HEK293 (cell line): Measurements from ENCODE around the gene SEC63.

Experiments used
- CTCF ChIA-PET: fragments of 350-600 bp; formaldehyde crosslinking; extraction: SDS; loops from one replicate; lab custom pipeline; 2021; ENCODE audit warnings: antibody characterized with exemption; lab: Yijun Ruan, JAX
- POLR2A ChIA-PET: fragments of 300-600 bp; formaldehyde crosslinking; extraction: SDS; loops from one replicate; lab custom pipeline; 2020; ENCODE audit warnings: antibody characterized with exemption, inconsistent platforms; lab: Yijun Ruan, JAX
- H3K27ac ChIP-seq: fragments of 200-500 bp; sonication (Bioruptor generic); 2 replicates; pipeline ENCODE4 v1.5.1; 2014; ENCODE audit warnings: low read depth, low read length, control low read depth, inconsistent platforms; ENCODE audit errors: extremely low read depth
- H3K36me3 ChIP-seq, 2 experiments: fragments of 200-500 bp in 1 of 2; sonication (Bioruptor generic) in 1 of 2; 1 replicate in 1 of 2; 2 replicates in 1 of 2; pipeline ENCODE4 v1.5.1; 2014 to 2017; ENCODE audit warnings: inconsistent platforms in 2 of 2, low read length in 2 of 2; ENCODE audit not compliant: control insufficient read depth in 2 of 2, insufficient read depth in 1 of 2
- H3K4me1 ChIP-seq: fragments of 200-500 bp; sonication (Bioruptor generic); 2 replicates; pipeline ENCODE4 v1.5.1; 2014; ENCODE audit warnings: mild to moderate bottlenecking, low read length, inconsistent platforms; ENCODE audit not compliant: control insufficient read depth, insufficient read depth
- H3K4me3 ChIP-seq: 2 replicates; pipeline ENCODE4 v1.5.1; 2011; ENCODE audit warnings: low read depth, mild to moderate bottlenecking, control low read depth, low read length, moderate library complexity
- H3K9me3 ChIP-seq: fragments of 200-500 bp; sonication (Bioruptor generic); 2 replicates; pipeline ENCODE4 v1.5.1; 2014; ENCODE audit warnings: low read depth, low read length, inconsistent platforms; ENCODE audit not compliant: control insufficient read depth, insufficient read depth
- FEZF1 ChIP-seq: fragments of 450-650 bp; formaldehyde crosslinking; IDR thresholded peaks from 2 replicates; pipeline ENCODE4 v1.5.1; 2016; ENCODE audit warnings: missing biosample characterization, missing genetic modification characterization
- KLF10 ChIP-seq: fragments of 450-650 bp; IDR thresholded peaks from 2 replicates; pipeline ENCODE4 v1.5.1; 2018; ENCODE audit warnings: missing biosample characterization, mild to moderate bottlenecking, missing genetic modification characterization
- KLF16 ChIP-seq: fragments of 450-650 bp; formaldehyde crosslinking; IDR thresholded peaks from 2 replicates; pipeline ENCODE4 v1.5.1; 2017; ENCODE audit warnings: missing biosample characterization, missing genetic modification characterization
- SCRT2 ChIP-seq: fragments of 450-650 bp; formaldehyde crosslinking; IDR thresholded peaks from 2 replicates; pipeline ENCODE4 v1.5.1; 2016; ENCODE audit warnings: missing biosample characterization, missing genetic modification characterization
- SETDB1 ChIP-seq: IDR thresholded peaks from one replicate; pipeline ENCODE4 v1.6.1; 2017; ENCODE audit warnings: mild to moderate bottlenecking, low read length, moderate library complexity, mixed read lengths; ENCODE audit not compliant: insufficient read length
- SP2 ChIP-seq: fragments of 450-650 bp; formaldehyde crosslinking; IDR thresholded peaks from 2 replicates; pipeline ENCODE4 v1.5.1; 2016; ENCODE audit warnings: missing biosample characterization, missing genetic modification characterization
- SP7 ChIP-seq: fragments of 450-650 bp; formaldehyde crosslinking; IDR thresholded peaks from 2 replicates; pipeline ENCODE4 v1.5.1; 2016; ENCODE audit warnings: missing biosample characterization, missing genetic modification characterization
- TRIM28 ChIP-seq: IDR thresholded peaks from 2 replicates; pipeline ENCODE4 v1.6.1; 2011; ENCODE audit warnings: low read length, control low read depth, borderline replicate concordance
- YY1 ChIP-seq: fragments of 450-650 bp; formaldehyde crosslinking; IDR thresholded peaks from 2 replicates; pipeline ENCODE4 v1.5.1; 2018; ENCODE audit warnings: missing biosample characterization, missing genetic modification characterization
- ZBTB17 ChIP-seq: fragments of 450-650 bp; formaldehyde crosslinking; IDR thresholded peaks from 2 replicates; pipeline ENCODE4 v1.5.1; 2016; ENCODE audit warnings: missing biosample characterization, missing genetic modification characterization
- ZBTB20 ChIP-seq: fragments of 450-650 bp; formaldehyde crosslinking; IDR thresholded peaks from 2 replicates; pipeline ENCODE4 v1.5.1; 2016; ENCODE audit warnings: missing biosample characterization, missing genetic modification characterization
- ZBTB6 ChIP-seq: fragments of 450-650 bp; formaldehyde crosslinking; IDR thresholded peaks from 2 replicates; pipeline ENCODE4 v1.5.1; 2017; ENCODE audit warnings: missing biosample characterization, missing genetic modification characterization
- ZFP69B ChIP-seq: fragments of 450-650 bp; formaldehyde crosslinking; IDR thresholded peaks from 2 replicates; pipeline ENCODE4 v1.5.1; 2016; ENCODE audit warnings: missing biosample characterization, missing genetic modification characterization
- ZNF140 ChIP-seq: fragments of 450-650 bp; formaldehyde crosslinking; IDR thresholded peaks from 2 replicates; pipeline ENCODE4 v1.5.1; 2016; ENCODE audit warnings: missing biosample characterization, missing genetic modification characterization
- ZNF18 ChIP-seq: fragments of 450-650 bp; formaldehyde crosslinking; IDR thresholded peaks from 2 replicates; pipeline ENCODE4 v1.5.1; 2016; ENCODE audit warnings: missing biosample characterization, missing genetic modification characterization
- ZNF184 ChIP-seq: fragments of 450-650 bp; IDR thresholded peaks from 2 replicates; pipeline ENCODE4 v1.5.1; 2018; ENCODE audit warnings: missing biosample characterization, mild to moderate bottlenecking, missing genetic modification characterization
- ZNF223 ChIP-seq: fragments of 450-650 bp; formaldehyde crosslinking; IDR thresholded peaks from 2 replicates; pipeline ENCODE4 v1.5.1; 2016; ENCODE audit warnings: missing biosample characterization, missing genetic modification characterization
- ZNF248 ChIP-seq: fragments of 450-650 bp; formaldehyde crosslinking; IDR thresholded peaks from 2 replicates; pipeline ENCODE4 v1.5.1; 2017; ENCODE audit warnings: missing biosample characterization, missing genetic modification characterization
- ZNF362 ChIP-seq: fragments of 450-650 bp; formaldehyde crosslinking; IDR thresholded peaks from 2 replicates; pipeline ENCODE4 v1.5.1; 2016; ENCODE audit warnings: missing biosample characterization, missing genetic modification characterization
- ZNF366 ChIP-seq: fragments of 450-650 bp; formaldehyde crosslinking; conservative IDR thresholded peaks from 2 replicates; pipeline ENCODE4 v1.5.1; 2016; ENCODE audit warnings: missing biosample characterization, missing genetic modification characterization
- ZNF398 ChIP-seq: fragments of 450-650 bp; formaldehyde crosslinking; IDR thresholded peaks from 2 replicates; pipeline ENCODE4 v1.5.1; 2017; ENCODE audit warnings: missing biosample characterization, missing genetic modification characterization
- ZNF488 ChIP-seq: fragments of 450-650 bp; formaldehyde crosslinking; IDR thresholded peaks from 2 replicates; pipeline ENCODE4 v1.5.1; 2016; ENCODE audit warnings: missing biosample characterization, missing genetic modification characterization
- ZNF513 ChIP-seq: fragments of 450-650 bp; IDR thresholded peaks from 2 replicates; pipeline ENCODE4 v1.5.1; 2018; ENCODE audit warnings: missing biosample characterization, missing genetic modification characterization
- ZNF529 ChIP-seq: fragments of 450-650 bp; formaldehyde crosslinking; IDR thresholded peaks from 2 replicates; pipeline ENCODE4 v1.5.1; 2017; ENCODE audit warnings: missing genetic modification characterization, missing biosample characterization; ENCODE audit not compliant: insufficient replicate concordance
- ZNF544 ChIP-seq: fragments of 450-650 bp; formaldehyde crosslinking; IDR thresholded peaks from 2 replicates; pipeline ENCODE4 v1.5.0; 2017; ENCODE audit warnings: missing biosample characterization, missing genetic modification characterization
- ZNF555 ChIP-seq: fragments of 450-650 bp; formaldehyde crosslinking; conservative IDR thresholded peaks from 2 replicates; pipeline ENCODE4 v1.5.1; 2017; ENCODE audit warnings: missing biosample characterization, mild to moderate bottlenecking, missing genetic modification characterization, inconsistent platforms
- ZNF571 ChIP-seq: fragments of 450-650 bp; formaldehyde crosslinking; IDR thresholded peaks from 2 replicates; pipeline ENCODE4 v1.5.0; 2017; ENCODE audit warnings: missing biosample characterization, missing genetic modification characterization
- ZNF629 ChIP-seq: fragments of 450-650 bp; formaldehyde crosslinking; IDR thresholded peaks from 2 replicates; pipeline ENCODE4 v1.5.1; 2017; ENCODE audit warnings: missing biosample characterization, missing genetic modification characterization
- ZNF645 ChIP-seq: fragments of 450-650 bp; formaldehyde crosslinking; IDR thresholded peaks from 2 replicates; pipeline ENCODE4; 2016; ENCODE audit warnings: missing biosample characterization, missing genetic modification characterization
- ZNF792 ChIP-seq: fragments of 450-650 bp; formaldehyde crosslinking; IDR thresholded peaks from 2 replicates; pipeline ENCODE4 v1.5.1; 2016; ENCODE audit warnings: missing biosample characterization, missing genetic modification characterization

Gene SEC63

DNA sequence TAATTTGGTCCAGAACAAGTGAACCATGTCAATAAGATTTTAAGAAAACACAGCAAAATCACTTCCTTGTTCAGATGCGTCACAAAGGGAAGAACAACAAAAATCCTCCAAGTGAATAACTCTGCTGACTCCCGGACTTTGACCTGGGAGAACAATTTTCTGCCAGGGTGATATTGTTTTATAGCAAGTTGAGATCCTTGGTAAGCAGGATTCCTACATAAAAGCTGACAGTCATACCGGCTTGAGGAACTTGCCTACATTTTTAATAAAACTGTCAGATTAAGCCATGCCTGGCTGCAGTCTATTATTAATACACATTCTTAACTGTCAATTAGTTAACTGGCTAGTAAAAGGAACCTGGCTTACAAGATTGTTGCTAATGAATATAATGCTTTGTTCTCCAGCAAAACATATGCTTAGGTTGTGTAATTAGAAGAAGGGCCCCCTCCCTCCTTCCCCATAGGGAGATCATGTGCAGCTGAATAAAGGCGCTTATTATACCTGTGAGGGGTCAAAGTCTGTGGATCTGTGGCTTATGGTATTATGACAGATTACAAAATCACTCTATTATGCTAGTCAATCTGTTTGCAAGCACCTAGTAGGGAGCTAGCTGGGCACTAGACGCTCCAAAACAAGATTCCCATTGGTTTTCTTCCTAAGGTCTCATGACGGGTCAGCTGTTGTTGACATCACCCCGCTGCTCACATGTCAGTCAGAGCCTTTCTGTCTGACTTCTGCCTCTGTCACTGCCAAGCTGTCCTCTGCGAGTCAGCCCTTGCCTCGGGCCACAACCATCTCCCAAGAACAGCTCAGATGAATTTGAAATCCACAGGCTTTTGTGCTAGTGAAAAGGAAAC is 44.6 kb upstream of the SEC63 start:
- POLR2A ChIA-PET: interaction anchor here (0.7 kb wide), 1 partner anchor 293 kb away, joined by 3 read pairs; no protein-coding TSS in a partner anchor

DNA sequence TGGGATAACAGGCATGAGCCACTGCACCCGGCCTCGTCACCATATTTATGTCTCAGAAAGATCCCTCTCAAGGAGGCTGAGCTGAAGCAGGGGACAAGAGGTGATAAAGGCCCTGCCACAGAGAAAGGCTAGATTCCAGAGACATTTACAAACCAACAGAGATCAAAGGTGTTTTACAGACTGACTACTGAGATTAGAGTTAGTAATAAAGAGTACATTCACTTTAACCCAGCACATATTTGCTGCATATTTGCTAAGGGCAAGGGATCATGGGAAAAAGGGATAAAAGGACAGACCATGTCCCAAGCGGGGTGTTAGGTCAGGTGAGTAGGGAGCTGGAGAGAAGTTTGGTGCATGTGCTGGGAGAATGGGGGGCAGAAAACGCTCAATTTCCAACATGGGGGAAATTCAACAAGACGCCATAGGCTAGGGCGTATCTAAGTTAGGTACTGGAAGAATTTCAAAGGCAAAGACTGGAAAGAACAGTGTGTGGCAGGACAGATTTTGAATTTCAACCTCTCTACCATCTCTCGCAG is 43.8 kb upstream of the SEC63 start:
- H3K9me3 ChIP-seq: no peaks in the 10 kb centered on the region
- H3K4me3 ChIP-seq: no peak overlapping the region
- H3K27ac ChIP-seq: no peak overlapping the region
- POLR2A ChIA-PET: no interaction called here
- CTCF ChIA-PET: interaction anchor here (0.7 kb wide), 1 partner anchor 1139 kb away, joined by 3 read pairs; no protein-coding TSS in a partner anchor
- no peaks in the 10 kb centered on the region for H3K4me1 ChIP-seq
- H3K36me3 ChIP-seq: no peaks in the 10 kb centered on the region
- TF ChIP-seq YY1 (tag by site-specific recombination) (no peak), ZNF223 (tag by site-specific recombination) (no peak), ZNF18 (tag by site-specific recombination) (no peak), ZNF248 (tag by site-specific recombination) (no peak), ZNF645 (tag by site-specific recombination) (no peak), ZNF792 (tag by site-specific recombination) (no peak), ZNF544 (no peak), ZNF362 (tag by site-specific recombination) (no peak), ZNF184 (tag by site-specific recombination) (no peak), ZNF513 (tag by site-specific recombination) (no peak), ZBTB6 (tag by site-specific recombination) (no peak), ZNF529 (tag by site-specific recombination) (no peak), ZNF488 (tag by site-specific recombination) (no peak), SCRT2 (tag by site-specific recombination) (no peak), FEZF1 (tag by site-specific recombination) (no peak)

More for the DNA sequence above, 44.6 kb upstream of the SEC63 start:
- Histone ChIP-seq H3K36me3 (no peaks in the 10 kb centered on the region), H3K4me1 (no peaks in the 10 kb centered on the region), H3K9me3 (no peaks in the 10 kb centered on the region), H3K27ac (no peak overlapping the region), H3K4me3 (no peak overlapping the region)
- CTCF ChIA-PET: interaction anchor here (0.5 to 1.1 kb wide), 2 partner anchors 47 to 720 kb away, joined by 3 to 4 read pairs; no protein-coding TSS in a partner anchor
- TF ChIP-seq SP7 (tag by site-specific recombination) (peak; percentile 86), ZFP69B (tag by site-specific recombination) (no peak), KLF16 (tag by site-specific recombination) (no peak), SP2 (tag by site-specific recombination) (peak; percentile 26; the same call in 1 of the 2 replicates), ZBTB20 (tag by site-specific recombination) (no peak), ZNF140 (tag by site-specific recombination) (no peak), SETDB1 (peak; percentile 38), ZNF398 (no peak), ZNF529 (tag by site-specific recombination) (no peak), ZNF555 (no peak), ZNF629 (tag by site-specific recombination) (peak; percentile 50), ZBTB17 (peak; percentile 30; the same call in 1 of the 2 replicates), KLF10 (tag by site-specific recombination) (no peak), ZNF366 (tag by site-specific recombination) (peak; percentile 74), ZNF571 (tag by site-specific recombination) (no peak), TRIM28 (0 out of 2 replicates have a peak, but pooled peaks have one; percentile 26), FEZF1 (tag by site-specific recombination) (peak; percentile 74)
- TF ChIP-seq, all 188 proteins: peak for 8
